ENCODE measurements around the gene CCDC106. TPM values are rescaled to one million over a fixed set of nuclear protein-coding genes. Genes with fewer than 3 reads are reported as not detected.
A peak's percentile ranks its signal among the peaks of the same experiment; 100 is the strongest.

CCDC106 gene
- total and polyA plus RNA-seq, 2 donors from 2014 or later: 22.7 to 51.9 TPM

GRCh38 chr19:55651236-55651635 is 3.2 kb downstream of the CCDC106 start:
- Histone ChIP-seq H3K27ac (ENCODE audit: low read depth in 2 of 2, low read length in 2 of 2) (no peak overlapping the region), H3K27me3 (ENCODE audit: control insufficient read depth, insufficient read depth, low read length) (no peaks in the 10 kb centered on the region), H3K9ac (ENCODE audit: low read length in 3 of 3) (no peak overlapping the region), H3K36me3 (ENCODE audit: control insufficient read depth in 2 of 3, insufficient read depth in 3 of 3, low read length in 3 of 3) (no peaks in the 10 kb centered on the region), H3K4me1 (ENCODE audit: control insufficient read depth in 2 of 3, insufficient read depth in 2 of 3, low read depth in 1 of 3, low read length in 3 of 3) (peaks cover under 1 to 24% (median 2%) of the 10 kb centered on the region in 3 donors), H3K4me3 (ENCODE audit: low read length in 3 of 3) (no peak overlapping the region), H3K9me3 (ENCODE audit: control insufficient read depth in 2 of 3, insufficient read depth in 1 of 3, low read length in 3 of 3) (no peaks in the 10 kb centered on the region)
- intact Hi-C loops (cut with DNase I): no loop called here
- peak in 1 of 5 donors; percentile 77 for DNase-seq
- no peak for TF ChIP-seq CTCF (IDR thresholded peaks at IDR 0.05; ENCODE audit: borderline replicate concordance, extremely low read depth, insufficient read depth)
- no peak for FAIRE-seq

GRCh38 chr19:55652311-55653128 is 4.5 kb downstream of the CCDC106 start:
- Histone ChIP-seq H3K27ac (ENCODE audit: low read depth in 2 of 2, low read length in 2 of 2) (no peak overlapping the region), H3K36me3 (ENCODE audit: control insufficient read depth in 2 of 3, insufficient read depth in 3 of 3, low read length in 3 of 3) (no peaks in the 10 kb centered on the region), H3K9me3 (ENCODE audit: control insufficient read depth in 2 of 3, insufficient read depth in 1 of 3, low read length in 3 of 3) (no peaks in the 10 kb centered on the region), H3K27me3 (ENCODE audit: control insufficient read depth, insufficient read depth, low read length) (no peaks in the 10 kb centered on the region), H3K4me1 (ENCODE audit: control insufficient read depth in 2 of 3, insufficient read depth in 2 of 3, low read depth in 1 of 3, low read length in 3 of 3) (peaks cover 8 to 30% (median 10%) of the 10 kb centered on the region in 3 donors), H3K9ac (ENCODE audit: low read length in 3 of 3) (no peak overlapping the region), H3K4me3 (ENCODE audit: low read length in 3 of 3) (no peak overlapping the region)
- FAIRE-seq: no peak
- peak in 2 of 5 donors; percentile 85 to 90 for DNase-seq
- intact Hi-C loops (cut with DNase I): no loop called here
- TF ChIP-seq CTCF (IDR thresholded peaks at IDR 0.05; ENCODE audit: borderline replicate concordance, extremely low read depth, insufficient read depth): no peak

- Histone ChIP-seq H3K4me1 (ENCODE audit: control insufficient read depth in 2 of 3, insufficient read depth in 2 of 3, low read depth in 1 of 3, low read length in 3 of 3) (peaks cover 8 to 37% (median 10%) of the 10 kb centered on the region in 3 donors), H3K36me3 (ENCODE audit: control insufficient read depth in 2 of 3, insufficient read depth in 3 of 3, low read length in 3 of 3) (no peaks in the 10 kb centered on the region), H3K27ac (ENCODE audit: low read depth in 2 of 2, low read length in 2 of 2) (peak overlapping the region; percentile 99), H3K4me3 (ENCODE audit: low read length in 3 of 3) (peak overlapping the region; percentile 95 to 97 (median 96)), H3K9ac (ENCODE audit: low read length in 3 of 3) (peak overlapping the region; percentile 83 to 96 (median 84)), H3K27me3 (ENCODE audit: control insufficient read depth, insufficient read depth, low read length) (no peaks in the 10 kb centered on the region), H3K9me3 (ENCODE audit: control insufficient read depth in 2 of 3, insufficient read depth in 1 of 3, low read length in 3 of 3) (no peaks in the 10 kb centered on the region)
- TF ChIP-seq CTCF (IDR thresholded peaks at IDR 0.05; ENCODE audit: borderline replicate concordance, extremely low read depth, insufficient read depth): peak; percentile 100
- DNase-seq (peak; percentile 99 to 100 (median 100)), FAIRE-seq (peak; percentile 73)
- intact Hi-C loops (cut with DNase I): no loop called here
Observed at GRCh38 chr19:55653651-55654322, 5.8 kb downstream of the CCDC106 start.
